Endothelial cell of umbilical vein (primary cell): ENCODE data around the gene FRA10AC1. TPM values are rescaled to one million over a fixed set of nuclear protein-coding genes. Genes with fewer than 3 reads are reported as not detected.

Experiments used
- BruUV-seq: library from RNA; stranded (reverse); fragments of 400-500 nt; replicated peaks from 2 replicates; lab custom pipeline; 2021; lab: Mats Ljungman, UMichigan
- CTCF ChIA-PET: fragments of 300-600, 350-600 bp; sonication (Branson Sonifier 250); formaldehyde crosslinking; loops from one replicate; lab custom pipeline; 2021; ENCODE audit warnings: antibody characterized with exemption, inconsistent platforms; lab: Charles Lee
- POLR2A ChIA-PET: fragments of 300-600, 350-600 bp; sonication (Branson Sonifier 250); formaldehyde crosslinking; loops from one replicate; lab custom pipeline; 2021; ENCODE audit warnings: antibody characterized with exemption, inconsistent platforms; lab: Charles Lee
- DNase-seq: peaks from one replicate; pipeline ENCODE4 v3.0.0-alpha.2; 2011; ENCODE audit warnings: low read depth, low spot score
- FAIRE-seq: peaks from 2 replicates; lab custom pipeline; 2011; peaks lifted over from hg19 to GRCh38; lab: Jason Lieb, UNC
- H2AFZ ChIP-seq: 2 replicates; pipeline ENCODE4 v1.6.0; 2012; ENCODE audit warnings: low read depth, low read length, control low read depth, inconsistent platforms
- H3K27ac ChIP-seq: 2 replicates; pipeline ENCODE4 v1.5.1; 2011; ENCODE audit warnings: low read depth, mild to moderate bottlenecking, control low read depth, low read length, moderate library complexity; ENCODE audit not compliant: insufficient read depth
- H3K27me3 ChIP-seq, 2 experiments: 2 replicates each; pipeline versions ENCODE4 v1.6.0 to v1.6.1; 2011; ENCODE audit warnings: low read length in 2 of 2, mixed read lengths in 1 of 2; ENCODE audit not compliant: control insufficient read depth in 2 of 2, insufficient read depth in 2 of 2
- H3K36me3 ChIP-seq, 2 experiments: 2 replicates in 1 of 2; 3 replicates in 1 of 2; pipeline ENCODE4 v1.5.1; 2011; ENCODE audit warnings: low read length in 2 of 2, mild to moderate bottlenecking in 1 of 2, moderate library complexity in 1 of 2; ENCODE audit not compliant: control insufficient read depth in 2 of 2, insufficient read depth in 2 of 2; ENCODE audit errors: extremely low read depth in 1 of 2
- H3K4me1 ChIP-seq: 3 replicates; pipeline ENCODE4 v1.5.1; 2011; ENCODE audit warnings: mild to moderate bottlenecking, low read length; ENCODE audit not compliant: control insufficient read depth, insufficient read depth; ENCODE audit errors: extremely low read depth
- H3K4me2 ChIP-seq: 2 replicates; pipeline ENCODE4 v1.6.1; 2011; ENCODE audit warnings: low read length, control low read depth, mixed read lengths; ENCODE audit not compliant: insufficient read depth
- H3K4me3 ChIP-seq, 3 experiments: fragments of 200-600 bp in 1 of 3; sonication (generic), shearing (Covaris generic) in 1 of 3; replicated peaks in 1 of 3; 2 replicates each; pipeline ENCODE4 v1.5.1; 2011 to 2016; ENCODE audit warnings: control low read depth in 3 of 3, low read length in 3 of 3, mild to moderate bottlenecking in 2 of 3, inconsistent platforms in 1 of 3, low read depth in 1 of 3, moderate library complexity in 1 of 3; ENCODE audit not compliant: insufficient read depth in 1 of 3
- H3K79me2 ChIP-seq: 2 replicates; pipeline ENCODE4 v1.6.0; 2012; ENCODE audit warnings: low read length, inconsistent platforms; ENCODE audit not compliant: control insufficient read depth, insufficient read depth
- H3K9ac ChIP-seq: replicated peaks from 2 replicates; pipeline ENCODE3; 2011; ENCODE audit warnings: low read length, control low read depth; ENCODE audit not compliant: insufficient read depth; ENCODE audit errors: extremely low read depth
- H3K9me1 ChIP-seq: replicated peaks from 3 replicates; pipeline ENCODE4 v1.6.0; 2011; ENCODE audit warnings: mild to moderate bottlenecking, low read length; ENCODE audit not compliant: control insufficient read depth, insufficient read depth; ENCODE audit errors: extremely low read depth
- H3K9me3 ChIP-seq: replicated peaks from 2 replicates; pipeline ENCODE4 v1.5.1; 2012; ENCODE audit warnings: low read length, inconsistent platforms; ENCODE audit not compliant: control insufficient read depth, insufficient read depth
- H4K20me1 ChIP-seq: replicated peaks from 2 replicates; pipeline ENCODE3; 2011; ENCODE audit warnings: mild to moderate bottlenecking, low read length; ENCODE audit not compliant: control insufficient read depth, insufficient read depth; ENCODE audit errors: extremely low read depth
- EZH2 ChIP-seq: IDR thresholded peaks from 2 replicates; pipeline ENCODE4 v1.6.1; 2012; ENCODE audit warnings: borderline replicate concordance, low read depth, mild to moderate bottlenecking, moderate library complexity, low read length, inconsistent platforms; ENCODE audit not compliant: severe bottlenecking
- FOS ChIP-seq: IDR thresholded peaks from 2 replicates; pipeline ENCODE4 v1.6.1; 2011; ENCODE audit warnings: mild to moderate bottlenecking, low read length, moderate library complexity, borderline replicate concordance; ENCODE audit not compliant: insufficient read depth
- GATA2 ChIP-seq: IDR thresholded peaks from 2 replicates; pipeline ENCODE4 v1.7.0; 2011; ENCODE audit warnings: low read depth, mild to moderate bottlenecking, moderate library complexity, mixed read lengths, low read length; ENCODE audit not compliant: insufficient read length, insufficient read depth
- JUN ChIP-seq: IDR thresholded peaks from 2 replicates; pipeline ENCODE4 v1.6.1; 2011; ENCODE audit warnings: borderline replicate concordance, low read depth; ENCODE audit not compliant: insufficient read length, insufficient read depth
- MAX ChIP-seq: IDR thresholded peaks from 2 replicates; pipeline ENCODE4 v1.6.1; 2011; ENCODE audit not compliant: insufficient read depth, insufficient read length
- MYC ChIP-seq: IDR thresholded peaks from one replicate; pipeline ENCODE4 v1.6.1; 2011; ENCODE audit warnings: mild to moderate bottlenecking, low read depth, low read length
- POLR2A ChIP-seq: IDR thresholded peaks from 2 replicates; pipeline ENCODE4 v1.6.1; 2012; ENCODE audit warnings: low read depth, mild to moderate bottlenecking, control low read depth, low read length
- POLR2AphosphoS5 ChIP-seq: IDR thresholded peaks from 2 replicates; pipeline ENCODE4 v1.6.1; 2012; ENCODE audit warnings: low read depth, mild to moderate bottlenecking, control low read depth, low read length, moderate library complexity; ENCODE audit not compliant: insufficient read depth
- dilution Hi-C: fragments of 300-500 bp; cut with MboI; formaldehyde crosslinking; loops from one replicate; pipeline ENCODE4 v1.15.0; 2019; ENCODE audit warnings: low sequenced_read_pairs; ENCODE audit not compliant: extremely low pct_ligation_motif_present
- intact Hi-C: fragments of 100-400 bp; cut with micrococcal nuclease; formaldehyde crosslinking; loops from one replicate; pipeline ENCODE4 v1.10.0; 2022
- polyA plus RNA-seq, 4 experiments: library from polyadenylated mRNA; depleted of rRNA in 3 of 4; stranded (reverse) in 3 of 4; unstranded in 1 of 4; fragments of >200 nt; gene quantifications; 2 replicates each; pipeline versions ENCODE4 v1.2.1 to v1.2.3, GENCODE V29; 2011 to 2012; ENCODE audit warnings: missing spikeins in 1 of 4
- total RNA-seq: library from RNA; stranded (reverse); gene quantifications from 2 replicates; pipeline ENCODE4 v1.2.3, GENCODE V29; 2021
- TF ChIP-seq, protein P1 (sequence below), 2 donors: IDR thresholded peaks; 1 replicate in 1 of 2; 2 replicates in 1 of 2; pipeline ENCODE4 v1.5.1; 2011; ENCODE audit warnings: low read length in 2 of 2, mild to moderate bottlenecking in 2 of 2, moderate library complexity in 2 of 2, control low read depth in 1 of 2, inconsistent platforms in 1 of 2, low read depth in 1 of 2; ENCODE audit not compliant: insufficient read depth in 1 of 2; ENCODE audit errors: extremely low read depth in 1 of 2

The FRA10AC1 gene
- total and polyA plus RNA-seq, 2 donors (not counting 3 experiments of a cell fraction or from before 2014, with no cell fraction given): 4.0 to 24.4 TPM

DNA sequence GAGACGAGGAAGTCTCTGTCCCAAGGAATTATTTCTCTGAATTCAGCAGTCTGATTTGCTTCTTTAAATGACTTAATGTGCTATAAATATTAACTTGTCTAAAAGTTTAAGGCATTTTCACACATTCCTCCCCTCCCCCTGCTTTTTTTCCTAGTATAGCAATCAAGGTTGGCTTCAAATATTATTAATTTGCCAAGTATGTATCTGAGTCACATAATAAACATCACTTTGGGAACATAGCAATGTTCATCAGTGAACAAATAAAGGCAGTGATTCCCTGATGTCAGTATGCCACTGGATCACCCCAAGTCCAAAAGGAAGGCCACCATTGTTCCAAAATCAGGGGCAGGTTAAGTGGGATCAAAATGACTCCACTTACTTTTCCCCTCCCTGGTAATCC is 49.5 kb downstream of the FRA10AC1 start:
- BruUV-seq: no TSS peak
- intact Hi-C loops: no loop called here
- DNase-seq: peak; percentile 41
- ChIA-PET POLR2A (no interaction called here), CTCF (no interaction called here)
- Histone ChIP-seq H3K4me1 (peaks cover 4% of the 10 kb centered on the region), H2AFZ (no peak overlapping the region), H3K9me1 (no peaks in the 10 kb centered on the region), H3K4me3 (no peak overlapping the region), H3K27ac (no peak overlapping the region), H3K27me3 (no peaks in the 10 kb centered on the region), H3K9ac (no peak overlapping the region), H3K79me2 (no peaks in the 10 kb centered on the region), H3K4me2 (no peak overlapping the region), H3K36me3 (no peaks in the 10 kb centered on the region), H3K9me3 (no peaks in the 10 kb centered on the region), H4K20me1 (no peaks in the 10 kb centered on the region)
- no peak for FAIRE-seq
- TF ChIP-seq POLR2A (no peak), MAX (no peak), FOS (peak; percentile 42), MYC (no peak), EZH2 (no peak)
- dilution Hi-C loops: no loop called here

DNA sequence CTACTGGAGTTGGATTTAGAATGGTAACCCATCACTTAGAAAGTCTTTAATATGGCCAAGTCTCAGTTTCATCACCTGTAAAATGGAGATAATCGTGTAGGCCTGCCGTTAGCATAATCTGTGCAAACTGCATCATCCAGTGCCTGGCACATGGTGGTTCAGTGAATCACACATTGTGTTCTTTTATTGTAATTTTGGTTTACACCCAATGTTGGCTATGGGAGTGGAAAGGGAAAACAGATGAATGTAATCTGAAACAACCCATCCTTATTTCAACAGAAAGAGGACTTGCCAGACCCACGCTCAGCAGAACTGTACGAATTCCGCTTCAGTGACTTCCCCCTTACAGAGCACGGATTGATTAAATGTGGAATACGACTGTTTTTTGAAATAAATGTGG is 62.6 kb downstream of the FRA10AC1 start:
- no peaks in the 10 kb centered on the region for H3K79me2 ChIP-seq
- H3K27ac ChIP-seq: no peak overlapping the region
- dilution Hi-C loops (no loop called here), intact Hi-C loops (no loop called here)
- no peak overlapping the region for H3K9ac ChIP-seq
- TF ChIP-seq POLR2AphosphoS5 (no peak), EZH2 (no peak), MAX (no peak), POLR2A (no peak), MYC (no peak), FOS (no peak), JUN (no peak), GATA2 (no peak)
- TF ChIP-seq, protein P1, sequence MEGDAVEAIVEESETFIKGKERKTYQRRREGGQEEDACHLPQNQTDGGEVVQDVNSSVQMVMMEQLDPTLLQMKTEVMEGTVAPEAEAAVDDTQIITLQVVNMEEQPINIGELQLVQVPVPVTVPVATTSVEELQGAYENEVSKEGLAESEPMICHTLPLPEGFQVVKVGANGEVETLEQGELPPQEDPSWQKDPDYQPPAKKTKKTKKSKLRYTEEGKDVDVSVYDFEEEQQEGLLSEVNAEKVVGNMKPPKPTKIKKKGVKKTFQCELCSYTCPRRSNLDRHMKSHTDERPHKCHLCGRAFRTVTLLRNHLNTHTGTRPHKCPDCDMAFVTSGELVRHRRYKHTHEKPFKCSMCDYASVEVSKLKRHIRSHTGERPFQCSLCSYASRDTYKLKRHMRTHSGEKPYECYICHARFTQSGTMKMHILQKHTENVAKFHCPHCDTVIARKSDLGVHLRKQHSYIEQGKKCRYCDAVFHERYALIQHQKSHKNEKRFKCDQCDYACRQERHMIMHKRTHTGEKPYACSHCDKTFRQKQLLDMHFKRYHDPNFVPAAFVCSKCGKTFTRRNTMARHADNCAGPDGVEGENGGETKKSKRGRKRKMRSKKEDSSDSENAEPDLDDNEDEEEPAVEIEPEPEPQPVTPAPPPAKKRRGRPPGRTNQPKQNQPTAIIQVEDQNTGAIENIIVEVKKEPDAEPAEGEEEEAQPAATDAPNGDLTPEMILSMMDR (IDR thresholded peaks at IDR 0.05; ENCODE audit: extremely low read depth in 1 of 2, insufficient read depth in 1 of 2, low read depth in 1 of 2, low read length in 2 of 2): no peak
- CTCF ChIA-PET: no interaction called here
- H3K36me3 ChIP-seq: no peaks in the 10 kb centered on the region
- FAIRE-seq (no peak), DNase-seq (no peak)
- peaks cover 2% of the 10 kb centered on the region in 2 experiments for H3K27me3 ChIP-seq
- H3K9me3 ChIP-seq: no peaks in the 10 kb centered on the region
- POLR2A ChIA-PET: no interaction called here
- H3K4me1 ChIP-seq: no peaks in the 10 kb centered on the region
- no peak overlapping the region for H2AFZ ChIP-seq
- BruUV-seq: no TSS peak
- H3K9me1 ChIP-seq: no peaks in the 10 kb centered on the region
- H4K20me1 ChIP-seq: no peaks in the 10 kb centered on the region
- no peak overlapping the region for H3K4me2 ChIP-seq
- no peak overlapping the region for H3K4me3 ChIP-seq
